ENCODE results near the gene SAMD13.

The SAMD13 gene

GRCh38 chr1:84370831-84371394 lies 69.4 kb downstream of the SAMD13 start:
- no peak for DNase-seq (ENCODE audit: low read depth in 2 of 2)

- no peak for DNase-seq (ENCODE audit: low read depth in 2 of 2)
These were observed 72.1 kb downstream of the SAMD13 start for GRCh38 chr1:84373436-84374141.

GRCh38 chr1:84374991-84375696 lies 73.6 kb downstream of the SAMD13 start:
- DNase-seq (ENCODE audit: low read depth in 2 of 2): no peak

GRCh38 chr1:84376000-84376910 lies 74.7 kb downstream of the SAMD13 start:
- DNase-seq (ENCODE audit: low read depth in 2 of 2): no peak

GRCh38 chr1:84377480-84378095 lies 76.1 kb downstream of the SAMD13 start:
- DNase-seq (ENCODE audit: low read depth in 2 of 2): no peak

- DNase-seq (ENCODE audit: low read depth in 2 of 2): no peak
These were observed 77.8 kb downstream of the SAMD13 start for GRCh38 chr1:84379138-84379916.

- DNase-seq (ENCODE audit: low read depth in 2 of 2): no peak
These were observed 78.3 kb downstream of the SAMD13 start for GRCh38 chr1:84379917-84380180.

GRCh38 chr1:84382127-84382526 lies 80.6 kb downstream of the SAMD13 start:
- DNase-seq (ENCODE audit: low read depth in 2 of 2): no peak

- no peak for DNase-seq (ENCODE audit: low read depth in 2 of 2)
These were observed 83.8 kb downstream of the SAMD13 start for GRCh38 chr1:84385347-84385746.

GRCh38 chr1:84386716-84387479 lies 85.4 kb downstream of the SAMD13 start:
- DNase-seq (ENCODE audit: low read depth in 2 of 2): no peak

- DNase-seq (ENCODE audit: low read depth in 2 of 2): no peak
These were observed 86.1 kb downstream of the SAMD13 start for GRCh38 chr1:84387480-84388163.

GRCh38 chr1:84390226-84390625 lies 88.7 kb downstream of the SAMD13 start:
- no peak for DNase-seq (ENCODE audit: low read depth in 2 of 2)

GRCh38 chr1:84398175-84399155 lies 97.0 kb downstream of the SAMD13 start, which contains the start of gene DNASE2B:
Gene DNASE2B (plus strand): TSS chr1:84398484. CDS start chr1:84398565, 81 bp downstream.
- DNase-seq (ENCODE audit: low read depth in 2 of 2): no peak
